Hepatocyte (in vitro differentiated cells): ENCODE results near the gene FNIP2. TPM values are rescaled to one million over a fixed set of nuclear protein-coding genes. Genes with fewer than 3 reads are reported as not detected.

Experiments
- DNase-seq: peaks from one replicate; pipeline ENCODE4 v3.0.0-alpha.2; 2016; ENCODE audit warnings: low spot score
- H2AFZ ChIP-seq: fragments of 200-600 bp; sonication (generic); 2 replicates; pipeline ENCODE4 v1.6.0; 2016; ENCODE audit warnings: antibody characterized with exemption, mild to moderate bottlenecking
- H3K27ac ChIP-seq: fragments of 200-600 bp; sonication (generic); 2 replicates; pipeline ENCODE4 v1.5.1; 2016; ENCODE audit warnings: mild to moderate bottlenecking
- H3K27me3 ChIP-seq: fragments of 200-600 bp; sonication (generic); 2 replicates; pipeline ENCODE4 v1.6.1; 2016
- H3K36me3 ChIP-seq: fragments of 200-600 bp; sonication (generic); replicated peaks from 2 replicates; pipeline ENCODE4 v1.5.1; 2016; ENCODE audit warnings: low read depth; ENCODE audit not compliant: insufficient read depth
- H3K4me1 ChIP-seq: fragments of 200-600 bp; sonication (generic); 2 replicates; pipeline ENCODE4 v1.5.1; 2016; ENCODE audit warnings: mild to moderate bottlenecking, moderate library complexity; ENCODE audit not compliant: insufficient read depth
- H3K4me2 ChIP-seq: fragments of 200-600 bp; sonication (generic); 2 replicates; pipeline ENCODE4 v1.6.0; 2016
- H3K4me3 ChIP-seq: fragments of 200-600 bp; sonication (generic); 2 replicates; pipeline ENCODE4 v1.5.1; 2016; ENCODE audit warnings: mild to moderate bottlenecking
- H3K79me2 ChIP-seq: fragments of 200-600 bp; sonication (generic); 2 replicates; pipeline ENCODE4 v1.6.0; 2017; ENCODE audit warnings: mild to moderate bottlenecking
- H3K9me2 ChIP-seq: fragments of 200-600 bp; sonication (generic); replicated peaks from 2 replicates; pipeline ENCODE4 v1.6.0; 2017; ENCODE audit warnings: mild to moderate bottlenecking; ENCODE audit not compliant: insufficient read depth
- H3K9me3 ChIP-seq: fragments of 200-600 bp; sonication (generic); 2 replicates; pipeline ENCODE4 v1.5.1; 2016; ENCODE audit warnings: low read depth, mild to moderate bottlenecking
- H4K20me1 ChIP-seq: fragments of 200-600 bp; sonication (generic); 2 replicates; pipeline ENCODE4 v1.6.0; 2016; ENCODE audit warnings: mild to moderate bottlenecking; ENCODE audit not compliant: insufficient read depth, poor library complexity, severe bottlenecking
- EZH2 ChIP-seq: fragments of 200-600 bp; sonication (generic); IDR thresholded peaks from 2 replicates; pipeline ENCODE4 v1.6.1; 2016; ENCODE audit warnings: antibody characterized with exemption, mild to moderate bottlenecking, borderline replicate concordance
- EZH2phosphoT487 ChIP-seq: fragments of 200-600 bp; sonication (generic); IDR thresholded peaks from one replicate; pipeline ENCODE4 v1.6.1; 2018; ENCODE audit warnings: antibody characterized with exemption, mild to moderate bottlenecking, low read depth, moderate library complexity; ENCODE audit not compliant: unreplicated experiment, severe bottlenecking
- WGBS: methylation state at CpG from one replicate; pipeline ENCODE4 v1.1.6; 2016; ENCODE audit warnings: low lambda C conversion rate; ENCODE audit errors: missing lambda C conversion rate; 5-methylcytosine and 5-hydroxymethylcytosine counted together
- polyA plus RNA-seq: library from polyadenylated mRNA; unstranded; fragments of >200 nt; fragmentation: Nextera tagmentation; extraction: Ambion mirVana; gene quantifications from 2 replicates; pipeline ENCODE4 v1.2.1, GENCODE V29; 2016
- total RNA-seq: library from RNA; depleted of rRNA; stranded (reverse); fragments of >200 nt; gene quantifications from 2 replicates; pipeline ENCODE4 v1.2.3, GENCODE V29; 2014
- TF ChIP-seq, protein P1 (sequence below): fragments of 200-600 bp; sonication (generic); IDR thresholded peaks from 2 replicates; pipeline ENCODE4 v1.5.1; 2016; ENCODE audit warnings: antibody characterized with exemption, mild to moderate bottlenecking; ENCODE audit not compliant: poor library complexity

Gene FNIP2
- total and polyA plus RNA-seq, 2 experiments from 2014 or later: 20.8 to 61.0 TPM

GRCh38 chr4:158769175-158769921, 522 bp downstream of the FNIP2 start:
- H3K79me2 ChIP-seq: peaks cover 49% of the 10 kb centered on the region
- H3K4me1 ChIP-seq: peaks cover 7% of the 10 kb centered on the region

DNA sequence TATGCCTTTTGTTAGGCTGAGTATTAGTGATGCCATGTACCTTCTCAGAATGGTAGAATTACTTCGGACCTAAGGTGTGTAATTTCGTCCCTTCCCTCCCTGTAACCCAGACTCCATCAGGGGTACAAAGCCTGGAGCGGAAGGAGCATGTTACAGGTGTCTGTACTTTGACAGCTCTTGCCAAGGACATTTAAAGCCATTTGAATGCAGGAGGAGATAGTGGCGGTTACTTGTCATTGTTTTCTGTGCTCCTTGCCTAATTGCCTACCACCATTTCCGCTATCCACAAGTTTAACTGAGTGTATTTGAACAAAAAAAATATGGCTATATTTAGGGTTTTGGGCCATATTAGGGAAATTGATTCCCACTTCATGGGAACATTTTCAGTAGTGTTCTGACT, 1.8 kb downstream of the FNIP2 start:
- no peaks in the 10 kb centered on the region for H4K20me1 ChIP-seq
- TF ChIP-seq, protein P1, sequence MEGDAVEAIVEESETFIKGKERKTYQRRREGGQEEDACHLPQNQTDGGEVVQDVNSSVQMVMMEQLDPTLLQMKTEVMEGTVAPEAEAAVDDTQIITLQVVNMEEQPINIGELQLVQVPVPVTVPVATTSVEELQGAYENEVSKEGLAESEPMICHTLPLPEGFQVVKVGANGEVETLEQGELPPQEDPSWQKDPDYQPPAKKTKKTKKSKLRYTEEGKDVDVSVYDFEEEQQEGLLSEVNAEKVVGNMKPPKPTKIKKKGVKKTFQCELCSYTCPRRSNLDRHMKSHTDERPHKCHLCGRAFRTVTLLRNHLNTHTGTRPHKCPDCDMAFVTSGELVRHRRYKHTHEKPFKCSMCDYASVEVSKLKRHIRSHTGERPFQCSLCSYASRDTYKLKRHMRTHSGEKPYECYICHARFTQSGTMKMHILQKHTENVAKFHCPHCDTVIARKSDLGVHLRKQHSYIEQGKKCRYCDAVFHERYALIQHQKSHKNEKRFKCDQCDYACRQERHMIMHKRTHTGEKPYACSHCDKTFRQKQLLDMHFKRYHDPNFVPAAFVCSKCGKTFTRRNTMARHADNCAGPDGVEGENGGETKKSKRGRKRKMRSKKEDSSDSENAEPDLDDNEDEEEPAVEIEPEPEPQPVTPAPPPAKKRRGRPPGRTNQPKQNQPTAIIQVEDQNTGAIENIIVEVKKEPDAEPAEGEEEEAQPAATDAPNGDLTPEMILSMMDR: no peak
- no peak for TF ChIP-seq EZH2
- no peak for TF ChIP-seq EZH2phosphoT487
- no peak for DNase-seq
- 98% methylated on average over 5 of the region's 5 CpGs for WGBS
- H3K27me3 ChIP-seq: no peaks in the 10 kb centered on the region
- H3K4me2 ChIP-seq: peak overlapping the region; percentile 82
- no peaks in the 10 kb centered on the region for H3K36me3 ChIP-seq
- no peak overlapping the region for H3K4me3 ChIP-seq
- H3K9me2 ChIP-seq: no peaks in the 10 kb centered on the region
- no peak overlapping the region for H3K27ac ChIP-seq
- no peaks in the 10 kb centered on the region for H3K9me3 ChIP-seq
- H3K4me1 ChIP-seq: peaks cover 18% of the 10 kb centered on the region
- H3K79me2 ChIP-seq: peaks cover 62% of the 10 kb centered on the region
- H2AFZ ChIP-seq: no peak overlapping the region

More at GRCh38 chr4:158769175-158769921, 522 bp downstream of the FNIP2 start:
- Histone ChIP-seq H3K27ac (peak overlapping the region; percentile 94), H3K9me3 (no peaks in the 10 kb centered on the region), H3K4me3 (peak overlapping the region; percentile 86), H3K27me3 (no peaks in the 10 kb centered on the region), H2AFZ (peak overlapping the region; percentile 52), H3K4me2 (peak overlapping the region; percentile 82), H3K9me2 (no peaks in the 10 kb centered on the region), H4K20me1 (no peaks in the 10 kb centered on the region), H3K36me3 (no peaks in the 10 kb centered on the region)
- DNase-seq: peak; percentile 40
- TF ChIP-seq EZH2 (no peak), EZH2phosphoT487 (no peak)
- TF ChIP-seq, protein P1: no peak
- WGBS: 6% methylated on average over 20 of the region's 49 CpGs

- 90% methylated on average over 2 of the region's 2 CpGs for WGBS
- H2AFZ ChIP-seq: no peak overlapping the region
- no peak for DNase-seq
- no peaks in the 10 kb centered on the region for H3K36me3 ChIP-seq
- H3K4me1 ChIP-seq: peaks cover 28% of the 10 kb centered on the region
- no peaks in the 10 kb centered on the region for H4K20me1 ChIP-seq
- no peaks in the 10 kb centered on the region for H3K27me3 ChIP-seq
- peak overlapping the region; percentile 82 for H3K4me2 ChIP-seq
- H3K9me3 ChIP-seq: no peaks in the 10 kb centered on the region
- peaks cover 73% of the 10 kb centered on the region for H3K79me2 ChIP-seq
- no peaks in the 10 kb centered on the region for H3K9me2 ChIP-seq
- TF ChIP-seq EZH2phosphoT487 (no peak), EZH2 (no peak)
- TF ChIP-seq, protein P1: no peak
- no peak overlapping the region for H3K4me3 ChIP-seq
- H3K27ac ChIP-seq: no peak overlapping the region
Observed at GRCh38 chr4:158771776-158772175, 3.0 kb downstream of the FNIP2 start.
